ENCODE measurements around the gene SNRPN.
"Not testable (repeated sequence)": the region's sequence is repeated elsewhere in the genome, so short reads cannot be mapped to it uniquely, and the experiment has no call there.

Gene SNRPN

GRCh38 chr15:24954783-24955530 is at the start of gene SNRPN, which contains the start of gene SNURF:
Gene SNRPN (plus strand): TSS chr15:24954987. CDS start chr15:24974454, 19,467 bp downstream.
Gene SNURF (plus strand): TSS chr15:24954987. CDS start chr15:24955049, 62 bp downstream.
- FAIRE-seq: no peak

- FAIRE-seq: no peak
Measured at GRCh38 chr15:24916305-24917009, 38.3 kb upstream of the SNRPN start.

DNA sequence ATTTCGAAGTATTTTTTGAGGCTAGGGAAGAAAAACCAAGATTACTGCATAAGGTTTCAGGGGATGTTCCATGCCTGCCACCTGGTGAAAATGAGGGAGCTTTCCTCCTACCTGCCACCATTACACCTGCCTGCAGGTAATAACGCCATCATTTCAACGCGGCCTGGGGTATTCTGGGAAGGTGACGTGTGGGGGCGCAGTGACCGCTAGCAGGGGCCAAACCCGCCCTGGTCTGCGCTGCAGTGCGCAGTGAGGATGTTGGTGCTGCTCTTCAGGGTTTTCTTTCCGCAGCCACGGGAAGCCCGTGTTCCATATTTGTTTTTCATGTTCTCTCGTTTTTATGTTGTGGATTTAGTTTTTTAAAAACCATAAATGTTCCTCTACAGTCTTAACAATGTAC is 37.4 kb upstream of the SNRPN start:
- no peak for FAIRE-seq

DNA sequence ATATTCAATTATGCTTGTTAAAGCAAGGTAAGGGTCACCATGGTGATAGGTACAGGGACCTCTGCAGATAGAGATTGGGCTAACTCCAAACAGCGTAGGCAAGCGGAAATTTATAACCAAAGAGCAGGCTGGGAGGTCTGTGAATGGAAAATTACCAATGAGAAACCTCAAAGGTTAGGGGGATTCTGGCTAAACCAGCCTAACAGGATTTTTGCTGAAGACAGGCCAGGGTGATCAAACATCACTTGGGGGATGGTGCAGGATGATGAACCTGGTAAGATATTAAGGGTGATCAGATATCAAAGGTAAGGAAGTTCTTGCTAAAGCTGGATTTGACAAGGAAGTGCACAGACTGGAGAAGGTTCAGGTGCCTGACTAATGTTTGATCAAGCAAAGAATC is 35.3 kb upstream of the SNRPN start:
- no peak for FAIRE-seq

DNA sequence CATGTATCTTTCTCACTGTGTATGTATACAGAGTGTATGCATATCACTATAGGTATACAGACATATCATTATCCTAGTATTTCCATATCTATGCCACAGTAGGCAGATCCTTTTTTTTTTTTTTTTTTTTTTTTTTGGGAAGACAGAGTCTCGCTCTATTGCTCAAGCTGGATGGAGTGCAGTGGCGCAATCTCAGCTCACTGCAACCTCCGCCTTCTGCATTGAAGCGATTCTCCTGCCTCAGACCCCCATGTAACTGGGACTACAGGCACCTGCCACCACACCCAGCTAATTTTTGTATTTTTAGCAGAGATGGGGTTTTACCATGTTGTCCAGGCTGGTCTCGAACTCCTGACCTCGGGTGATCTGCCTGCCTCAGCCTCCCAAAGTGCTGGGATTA is 32.0 kb upstream of the SNRPN start:
- not testable (repeated sequence) for FAIRE-seq

DNA sequence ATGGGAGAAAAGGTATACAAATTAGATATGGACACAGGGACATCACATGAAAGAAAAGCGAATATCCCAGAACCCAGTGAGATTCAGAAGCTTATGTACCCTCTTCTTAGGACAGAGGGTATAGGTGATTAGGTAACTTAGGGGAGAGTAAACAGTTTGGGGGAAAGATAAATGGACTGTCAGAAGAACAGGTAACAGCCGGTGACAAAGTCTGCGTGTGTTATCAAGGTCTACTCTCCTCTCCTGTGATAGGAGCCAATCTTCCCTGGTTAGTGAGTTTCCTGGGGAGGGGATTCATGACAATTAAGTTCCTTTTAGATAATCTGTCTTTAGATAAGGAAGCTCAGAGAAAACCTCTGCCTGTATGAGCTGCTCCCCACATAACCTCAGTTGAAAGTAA is 30.6 kb upstream of the SNRPN start:
- FAIRE-seq: no peak

- no peak for FAIRE-seq
Measured at GRCh38 chr15:24924621-24925020, 30.2 kb upstream of the SNRPN start.

DNA sequence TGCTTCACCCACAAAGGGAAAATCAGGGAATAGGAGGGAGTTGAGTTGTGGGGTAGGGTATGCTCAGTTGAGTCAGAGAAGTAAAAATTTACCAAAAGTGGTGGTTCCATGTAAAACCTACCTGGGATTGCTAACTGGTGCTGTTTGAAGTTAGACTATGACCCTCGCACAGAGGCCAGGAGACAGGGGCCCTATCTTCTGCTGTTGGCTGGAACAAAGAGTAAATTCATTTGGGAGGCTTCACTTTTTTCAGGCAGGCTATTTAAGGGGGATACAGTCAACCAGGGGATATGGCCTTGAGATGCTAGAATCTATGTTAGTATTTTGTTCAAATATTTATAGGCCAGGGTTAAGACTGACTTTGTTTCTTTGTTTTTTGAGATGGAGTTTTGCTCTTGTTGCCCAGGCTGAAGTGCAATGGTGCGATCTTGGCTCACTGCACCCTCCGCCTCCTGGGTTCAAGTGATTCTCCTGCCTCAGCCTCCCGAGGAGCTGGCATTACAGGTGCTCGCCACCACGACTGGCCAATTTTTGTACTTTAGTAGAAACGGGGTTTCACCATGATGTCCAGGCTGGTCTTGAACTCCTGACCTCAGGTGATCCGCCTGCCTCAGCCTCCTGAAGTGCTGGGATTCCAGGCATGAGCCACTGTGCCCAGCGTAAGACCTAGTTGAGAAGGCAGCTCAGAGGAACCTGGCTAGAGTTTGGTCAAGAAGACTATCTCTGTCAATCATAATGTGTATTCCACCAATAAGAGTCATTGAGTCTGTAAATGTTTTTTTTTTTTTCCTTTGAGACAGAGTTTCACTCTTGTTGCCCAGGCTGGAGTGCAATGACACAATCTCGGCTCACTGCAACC is 22.7 kb upstream of the SNRPN start:
- FAIRE-seq: not testable (repeated sequence)

DNA sequence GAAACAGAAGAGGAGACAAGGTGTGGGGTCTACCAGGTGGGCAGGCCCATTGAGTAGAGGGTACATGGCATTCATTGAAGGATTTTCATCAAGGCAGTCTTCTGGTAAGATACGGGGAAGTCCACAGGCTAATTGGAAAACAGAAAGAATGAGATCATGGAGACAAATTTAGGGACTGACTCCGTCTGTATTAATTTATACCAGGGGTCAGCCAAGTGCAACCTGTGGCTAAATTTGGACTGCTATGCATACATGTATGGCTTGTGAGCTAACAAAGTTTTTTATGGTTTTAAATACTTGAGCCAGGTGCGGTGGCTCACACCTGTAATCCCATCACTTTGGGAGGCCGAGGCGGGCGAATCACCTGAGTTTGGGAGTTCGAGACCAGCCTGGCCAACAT is 21.1 kb upstream of the SNRPN start:
- FAIRE-seq: no peak

DNA sequence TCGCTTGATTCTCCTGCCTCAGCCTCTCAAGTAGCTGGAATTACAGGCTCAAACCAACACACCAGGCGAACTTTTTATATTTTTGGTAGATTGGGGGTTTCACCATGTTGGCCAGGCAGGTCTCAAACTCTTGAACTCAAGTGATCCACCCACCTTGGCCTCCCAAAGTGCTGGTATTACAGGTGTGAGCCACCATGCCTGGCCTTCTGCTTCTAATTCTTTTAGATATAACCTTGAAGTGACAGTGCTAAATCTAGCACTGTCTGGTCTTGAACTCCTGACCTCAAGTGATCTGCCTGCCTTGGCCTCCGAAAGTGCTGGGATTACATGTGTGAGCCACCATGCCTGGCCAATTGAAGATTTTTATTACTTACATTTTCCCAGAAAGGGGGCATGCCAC is 16.6 kb upstream of the SNRPN start:
- FAIRE-seq: not testable (repeated sequence)

DNA sequence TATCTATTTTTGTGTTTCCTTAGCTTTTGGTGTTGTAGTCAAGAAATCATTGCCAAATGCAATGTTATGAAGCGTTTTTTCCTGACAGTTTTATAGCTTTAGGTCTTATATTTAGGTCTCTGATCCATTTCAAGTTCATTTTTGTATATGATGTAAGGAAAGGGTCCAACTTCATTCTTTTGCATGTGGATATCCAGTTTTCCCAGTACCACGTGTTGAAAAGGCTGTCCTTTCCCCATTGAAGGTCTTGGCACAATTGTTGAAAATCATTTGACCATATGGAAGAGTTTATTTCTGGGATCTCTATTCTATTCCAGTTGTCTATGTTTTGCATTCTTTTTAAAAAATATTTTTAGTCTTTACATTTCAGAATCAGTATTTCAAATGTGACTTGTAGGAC is 14.6 kb upstream of the SNRPN start:
- no peak for FAIRE-seq

DNA sequence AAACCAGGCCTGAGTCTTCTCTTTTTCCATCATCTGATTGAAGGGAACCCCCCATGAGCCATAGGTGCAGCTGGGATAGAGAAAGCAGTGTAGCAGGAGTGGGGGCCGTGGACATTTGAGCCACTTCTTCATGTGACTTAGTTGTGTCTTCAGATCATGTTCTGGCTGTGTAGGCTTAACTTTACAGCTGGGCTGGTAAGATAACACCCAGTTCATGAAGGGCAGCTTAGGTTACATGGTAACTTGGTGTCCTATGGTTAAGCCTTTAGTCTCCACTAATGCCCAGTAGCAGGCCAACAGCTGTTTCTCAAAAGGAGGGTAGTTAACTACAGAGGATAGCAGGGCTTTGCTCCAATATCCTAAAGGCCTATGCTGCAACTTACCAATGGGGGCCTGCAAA is 11.4 kb upstream of the SNRPN start:
- no peak for FAIRE-seq

GRCh38 chr15:24944954-24945353 is 9.8 kb upstream of the SNRPN start:
- FAIRE-seq: no peak

DNA sequence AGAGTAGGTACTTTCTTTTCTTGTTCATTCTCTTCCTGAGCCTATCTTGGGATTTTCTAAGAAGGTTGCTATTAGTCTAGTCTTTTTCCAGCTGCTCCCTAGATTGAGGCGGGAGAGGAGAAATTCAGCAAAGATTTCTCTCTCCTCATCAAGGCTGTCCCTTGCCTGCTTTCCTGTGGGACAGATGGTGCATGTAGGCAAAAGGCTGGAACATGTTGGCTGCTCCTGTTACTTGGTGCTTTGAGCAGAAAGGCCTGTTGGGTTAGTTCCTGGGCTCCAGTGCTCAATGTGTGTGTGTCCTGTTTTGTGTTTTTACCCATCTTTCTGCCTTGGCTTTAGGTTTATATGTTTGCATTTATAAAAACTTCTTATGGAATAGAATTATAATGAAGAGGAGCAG is 9.1 kb upstream of the SNRPN start:
- no peak for FAIRE-seq

DNA sequence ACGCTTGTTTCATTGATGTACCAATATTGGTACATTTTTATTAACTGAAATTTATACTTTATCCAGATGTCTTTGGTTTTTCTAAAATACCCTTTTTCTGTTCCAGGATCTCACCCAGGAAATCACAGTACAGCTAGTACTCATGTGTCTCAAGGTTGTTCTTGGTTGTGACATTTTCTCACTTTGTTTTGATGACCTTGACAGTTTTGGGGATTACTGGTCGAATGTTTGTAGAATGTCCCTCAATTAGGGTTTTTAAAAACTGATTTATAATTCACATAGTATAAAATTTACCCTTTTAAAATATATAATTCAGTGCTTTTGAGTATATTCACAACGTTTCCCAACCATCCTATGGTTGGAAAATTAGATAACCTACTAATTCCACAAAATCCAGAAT is 6.3 kb upstream of the SNRPN start:
- FAIRE-seq: no peak

DNA sequence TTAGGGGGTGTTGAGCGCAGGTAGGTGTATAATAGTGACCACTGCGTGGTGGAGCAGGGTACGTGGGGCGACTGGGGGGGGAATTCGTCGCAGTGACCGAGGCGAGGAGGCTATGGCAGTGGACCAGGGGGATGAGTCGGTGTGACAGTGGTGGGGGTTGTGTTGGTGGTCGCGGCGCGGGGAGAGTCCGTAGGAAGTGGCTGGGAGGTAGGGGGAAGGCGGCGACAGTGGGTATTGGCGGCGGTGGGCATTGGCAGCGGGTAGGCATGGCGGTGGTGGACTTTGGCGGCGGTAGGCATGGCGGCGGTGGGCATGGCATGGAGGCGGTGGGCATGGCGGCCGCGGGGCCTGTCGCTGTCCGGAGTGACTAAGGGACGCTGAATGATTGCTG is 739 bp downstream of the SNRPN start:
- no peak for FAIRE-seq

DNA sequence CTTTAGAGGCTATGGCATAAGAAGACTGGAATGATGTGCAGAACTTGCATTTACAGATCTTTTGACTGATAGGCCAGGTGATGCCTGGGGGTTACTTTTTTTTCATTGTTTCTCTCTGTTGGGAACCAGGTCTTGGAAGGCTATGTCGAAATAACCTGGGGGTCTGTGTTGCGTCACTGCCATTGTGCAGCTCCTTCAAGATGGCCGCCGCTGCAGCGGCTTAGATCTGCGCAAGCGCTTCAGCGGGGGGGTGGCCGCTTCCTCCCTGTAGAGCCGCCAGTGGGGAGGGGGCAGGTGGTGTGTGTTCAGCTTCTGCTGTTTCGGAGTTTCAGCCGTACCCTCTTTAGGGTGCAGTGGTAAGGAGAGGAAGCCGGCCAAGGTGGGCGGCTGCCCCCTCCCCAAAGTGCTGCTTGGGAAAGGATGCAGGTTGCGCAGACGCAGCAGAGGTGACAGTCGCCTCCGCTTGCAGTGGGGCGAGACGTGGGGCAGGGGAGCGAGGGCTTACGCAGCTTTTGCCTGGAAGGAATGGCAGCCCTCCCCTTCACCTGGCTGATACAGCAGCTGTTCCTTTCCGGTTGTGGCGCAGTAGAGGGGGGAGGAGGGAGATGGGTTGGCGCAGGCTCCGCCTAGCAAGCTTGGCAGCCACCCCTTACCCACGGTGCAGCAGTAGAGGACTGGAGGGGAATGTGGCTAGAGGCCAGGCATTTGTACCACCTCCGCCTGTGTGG is 1.5 kb downstream of the SNRPN start:
- no peak for FAIRE-seq

DNA sequence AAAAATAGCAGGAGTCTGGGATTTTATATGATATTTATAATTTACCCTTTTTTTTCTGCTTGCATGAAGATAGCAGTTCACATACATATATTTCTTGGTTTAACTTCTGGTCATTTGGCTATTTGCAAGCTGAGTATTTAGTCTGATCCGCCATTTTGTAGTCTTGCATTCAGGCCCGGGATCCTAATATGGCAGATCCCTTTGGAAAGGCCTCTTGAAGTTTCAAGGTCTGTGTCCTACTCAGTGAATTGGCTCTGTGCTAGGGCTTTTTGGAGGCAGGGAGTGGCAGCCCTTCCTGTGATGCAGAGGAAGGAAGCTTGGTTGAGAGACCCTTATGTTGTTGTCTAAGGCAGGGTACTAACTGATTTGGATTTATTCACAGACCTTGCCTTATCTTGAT is 2.9 kb downstream of the SNRPN start:
- FAIRE-seq: no peak

DNA sequence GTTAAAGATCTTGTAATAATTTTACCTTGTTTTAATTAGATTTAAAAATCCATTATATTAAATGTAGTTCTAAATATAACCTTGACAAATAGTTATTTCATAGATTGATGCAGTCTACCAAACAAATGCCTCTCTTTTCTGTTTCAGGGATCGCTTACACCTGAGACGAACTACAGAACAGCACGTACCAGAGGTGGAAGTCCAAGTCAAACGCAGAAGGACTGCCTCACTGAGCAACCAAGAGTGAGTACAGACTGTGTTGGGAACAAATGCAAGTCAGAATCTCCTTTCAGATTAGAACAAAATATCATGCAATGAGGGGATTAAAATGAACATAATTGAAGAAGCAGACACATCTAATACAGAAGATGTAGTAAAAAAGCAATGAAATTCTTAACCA is 7.2 kb downstream of the SNRPN start:
- FAIRE-seq: no peak

GRCh38 chr15:24962880-24963279 is 8.1 kb downstream of the SNRPN start:
- FAIRE-seq: no peak

- no peak for FAIRE-seq
Measured at GRCh38 chr15:24966364-24967103, 11.7 kb downstream of the SNRPN start.

DNA sequence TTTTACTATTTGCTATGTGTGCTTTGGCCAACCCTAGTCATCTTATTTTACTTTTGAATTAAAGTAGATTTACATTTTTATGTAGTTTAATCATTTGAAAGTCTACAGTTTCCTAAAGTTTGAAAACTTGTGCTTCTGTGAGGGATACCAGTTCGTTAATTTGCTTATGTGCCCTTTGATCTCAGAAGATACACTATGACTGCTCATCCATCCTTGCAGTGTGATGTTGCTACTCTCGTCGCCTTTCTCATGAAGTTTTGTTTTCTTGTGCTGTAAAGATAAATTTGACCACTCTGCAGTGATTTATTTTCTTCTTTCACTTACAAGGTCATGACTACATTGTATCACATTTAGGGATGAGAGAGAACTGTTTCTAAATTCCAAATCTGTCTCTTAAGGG is 16.3 kb downstream of the SNRPN start:
- no peak for FAIRE-seq
